Ramos (cell line): ENCODE data around the gene RASEF.

Source experiments
- in situ Hi-C: fragments of 300-500 bp; cut with MboI; formaldehyde crosslinking; loops from one replicate; pipeline ENCODE4 v1.14.3; 2022; ENCODE audit warnings: low sequenced_read_pairs; ENCODE audit not compliant: unreplicated experiment

RASEF gene

DNA sequence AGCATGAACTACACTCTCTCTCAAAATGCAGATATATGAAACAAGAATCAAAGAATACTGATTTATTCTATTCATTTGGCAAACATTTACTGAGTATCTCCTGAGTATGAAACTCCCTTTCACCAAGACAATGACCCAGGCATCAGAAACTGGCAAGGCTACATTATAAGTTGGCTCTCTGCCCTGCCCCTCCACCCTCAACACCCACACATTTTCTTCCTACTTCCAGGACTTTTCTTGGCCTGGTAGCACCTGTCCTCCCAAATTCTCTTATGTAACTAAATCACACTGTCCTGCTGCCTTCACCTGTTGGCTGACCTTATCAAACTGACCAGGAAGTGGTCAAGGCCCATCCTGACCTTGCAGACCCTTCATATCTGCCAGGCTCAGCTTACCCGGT is 3.5 kb downstream of the RASEF start:
- in situ Hi-C loops, result no loop called here

DNA sequence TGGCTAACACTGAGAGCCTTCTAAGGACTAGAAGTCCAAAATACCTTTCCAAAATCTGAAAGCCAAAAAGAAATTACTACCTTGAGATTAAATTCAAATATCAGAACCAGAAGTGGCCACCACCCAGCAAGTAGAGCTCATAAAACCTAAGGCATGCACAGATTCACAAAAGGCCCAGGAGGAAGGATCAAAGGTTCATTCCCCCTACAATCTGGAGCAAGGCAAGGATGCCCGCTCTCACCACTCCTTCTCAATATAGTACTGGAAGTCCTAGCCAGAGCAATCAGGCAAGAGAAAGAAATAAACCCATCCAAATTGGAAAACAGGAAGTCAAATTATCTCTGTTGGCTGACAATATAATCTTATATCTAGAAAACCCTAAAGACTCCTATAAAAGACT is 6.0 kb downstream of the RASEF start:
- in situ Hi-C loops, result no loop called here

DNA sequence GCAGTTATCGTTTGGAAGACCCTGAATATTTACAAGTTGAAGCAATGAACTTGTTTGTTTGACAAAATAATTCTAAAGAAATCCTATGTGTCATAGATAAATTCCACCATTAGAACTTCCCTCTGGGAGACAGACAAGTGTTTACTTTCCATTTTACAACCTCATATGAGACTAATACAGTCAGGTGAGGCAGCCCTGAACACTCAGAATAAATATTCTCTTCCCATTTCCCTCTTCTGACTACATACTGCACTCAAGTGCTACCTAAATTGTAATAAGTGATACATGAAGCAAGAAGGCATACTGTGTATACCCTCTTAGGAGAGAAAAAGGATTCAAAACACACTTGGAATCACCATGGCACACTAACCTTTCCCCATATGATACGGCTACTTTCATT is 6.8 kb downstream of the RASEF start:
- in situ Hi-C loops, result no loop called here

DNA sequence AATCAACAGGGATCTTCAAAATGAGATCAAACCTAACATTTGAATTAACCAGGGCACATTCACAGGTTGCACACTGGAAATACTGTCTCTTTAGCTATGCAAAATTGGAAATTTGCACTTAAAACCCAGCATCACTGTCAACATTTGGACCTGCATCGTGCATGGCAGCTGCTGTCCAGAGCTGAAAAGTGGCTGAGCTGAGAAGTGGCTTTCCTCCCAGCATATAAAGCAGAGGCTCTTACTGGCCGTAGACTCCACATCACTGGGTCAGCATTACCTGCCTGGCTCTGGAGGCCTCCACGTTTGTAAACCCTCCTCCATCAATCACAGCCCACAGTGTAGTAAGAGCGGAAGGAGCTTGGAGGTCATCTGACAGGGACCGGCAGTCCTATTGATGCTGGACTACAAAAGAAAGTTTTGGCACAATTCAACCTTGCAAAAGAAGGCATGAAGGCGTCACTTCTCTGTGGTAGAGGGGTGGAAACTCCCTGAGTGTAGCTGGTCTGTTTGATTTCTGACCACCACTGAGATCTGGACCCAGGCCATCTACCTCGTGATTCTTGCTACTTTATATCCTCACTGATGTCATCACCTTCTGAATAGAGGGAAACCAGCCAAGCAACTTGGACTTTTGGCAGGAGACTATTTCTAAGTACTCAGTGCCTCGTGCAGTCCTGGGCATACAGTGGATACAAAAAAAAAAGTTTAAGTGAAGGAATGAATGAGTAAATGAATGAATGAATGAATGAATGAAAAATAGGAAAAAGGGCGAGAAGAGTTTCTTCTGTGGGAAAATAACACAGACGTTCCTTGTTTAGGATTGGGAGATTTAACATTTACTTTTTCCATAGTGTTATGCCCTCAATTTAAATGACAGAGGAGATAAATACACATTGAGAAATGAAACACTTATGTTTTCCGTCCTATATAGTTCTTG is 14.8 kb downstream of the RASEF start:
- in situ Hi-C loops, result no loop called here

DNA sequence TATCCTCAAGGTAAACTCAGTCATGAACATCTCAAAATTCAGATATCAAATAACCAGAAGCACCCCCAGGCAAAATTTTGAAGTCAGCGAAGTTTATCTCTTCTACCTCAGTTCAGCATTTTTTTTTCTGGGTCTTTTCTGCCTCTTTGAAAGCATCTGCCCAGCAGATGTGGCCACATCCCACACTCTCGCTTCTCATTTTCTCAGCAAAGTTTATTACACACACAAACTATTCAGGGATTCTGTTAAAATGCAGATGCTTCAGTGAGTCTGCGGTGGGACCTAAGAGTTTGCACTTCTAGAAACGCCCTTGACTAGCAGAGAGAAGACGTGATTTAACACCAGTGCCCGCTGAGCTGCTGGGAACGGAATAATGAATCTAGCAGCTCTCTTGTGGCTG is 19.3 kb downstream of the RASEF start:
- in situ Hi-C loops, result no loop called here

DNA sequence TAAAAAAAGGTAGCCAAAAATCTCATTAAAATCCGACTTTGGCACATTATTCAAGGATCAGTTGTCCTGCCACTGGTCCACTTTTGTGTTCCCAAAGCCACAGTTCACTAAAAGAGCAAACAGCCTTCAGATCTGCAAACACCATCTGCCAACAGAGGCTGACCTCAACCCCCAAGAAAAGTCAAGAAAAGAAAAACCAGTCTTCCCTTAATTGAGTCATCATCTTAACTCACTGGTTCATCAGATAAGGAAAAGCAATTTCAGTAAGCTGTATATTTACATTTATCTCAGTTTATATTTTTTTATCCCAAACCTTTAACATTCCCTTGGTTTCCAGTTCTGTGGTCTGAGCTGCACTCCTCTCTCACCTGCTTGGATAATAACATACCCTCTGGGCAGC is 21.2 kb downstream of the RASEF start:
- in situ Hi-C loops, result no loop called here

DNA sequence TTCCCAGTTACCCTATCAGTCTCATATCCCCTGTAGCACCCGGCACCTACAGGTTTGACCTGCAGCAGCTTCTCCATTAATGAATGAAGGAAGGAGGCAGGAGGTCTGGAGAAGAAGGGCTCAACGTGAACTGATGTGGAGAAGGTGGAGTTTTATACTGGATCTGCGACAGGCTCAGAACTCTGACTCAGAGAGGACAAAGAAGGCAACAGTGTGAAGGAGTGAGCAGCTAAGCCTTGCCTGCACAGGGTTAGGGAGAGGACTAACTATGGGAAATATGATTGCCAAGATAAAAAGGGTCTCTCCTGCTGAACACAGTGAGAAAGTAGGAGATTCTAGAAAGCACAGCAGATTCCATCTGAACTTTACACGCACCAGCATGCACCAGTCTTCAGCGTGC is 23.6 kb downstream of the RASEF start:
- in situ Hi-C loops, result no loop called here

DNA sequence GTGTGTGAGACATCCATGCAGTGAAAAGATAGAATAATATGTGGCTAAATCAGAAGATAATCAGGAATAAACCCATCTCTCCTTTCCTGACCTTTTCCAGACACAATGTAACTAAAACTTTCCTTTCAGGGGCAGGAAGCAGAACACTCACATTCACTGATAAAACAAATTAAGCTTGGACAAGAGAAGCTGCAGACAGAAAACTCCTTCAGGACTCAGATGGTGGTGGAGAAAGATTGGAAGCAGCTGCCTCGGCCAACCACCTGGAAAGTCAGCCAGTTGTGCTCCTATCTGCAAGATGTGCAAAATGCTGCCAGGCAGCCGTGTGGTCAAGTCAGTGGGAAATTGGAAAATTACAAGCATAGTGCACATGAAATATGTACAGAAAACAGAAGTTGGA is 26.9 kb downstream of the RASEF start:
- in situ Hi-C loops, result no loop called here

DNA sequence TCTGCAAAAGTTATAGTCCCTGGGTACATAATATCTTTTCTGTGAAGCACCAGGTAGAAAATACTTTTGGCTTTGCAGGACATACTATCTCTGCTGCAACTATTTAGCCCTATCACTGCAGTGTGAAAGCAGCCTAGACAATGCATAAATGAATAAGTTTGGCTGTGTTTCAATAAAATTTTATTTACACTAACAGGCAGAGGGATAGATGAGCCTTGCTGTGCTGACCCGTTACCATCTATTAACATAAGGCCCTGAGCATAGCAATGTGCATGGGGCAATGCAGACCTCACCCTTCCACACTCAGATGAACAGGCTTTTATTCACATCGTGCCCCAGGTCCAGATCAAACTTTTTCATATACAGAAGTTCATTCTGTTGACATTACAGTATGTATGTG is 27.8 kb downstream of the RASEF start:
- in situ Hi-C loops, result no loop called here

DNA sequence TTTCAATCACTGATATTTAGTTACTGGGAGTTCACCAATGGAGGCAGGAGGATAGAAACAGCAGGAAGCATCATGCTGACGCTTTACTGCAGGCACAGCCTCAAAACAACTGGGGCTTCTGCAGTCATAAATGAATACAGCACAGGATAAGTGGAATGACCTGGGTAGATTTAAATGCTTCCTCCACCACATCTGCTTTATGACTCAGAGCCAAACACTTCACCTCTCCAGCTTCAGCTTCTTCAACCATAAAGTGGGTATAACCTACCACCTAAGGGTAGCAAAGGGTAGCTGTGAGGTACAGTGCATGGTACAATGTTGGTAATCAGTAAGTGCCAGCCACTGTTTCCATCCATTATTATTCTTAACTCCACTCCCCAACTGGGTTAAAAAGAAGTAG is 28.4 kb downstream of the RASEF start:
- in situ Hi-C loops, result no loop called here

DNA sequence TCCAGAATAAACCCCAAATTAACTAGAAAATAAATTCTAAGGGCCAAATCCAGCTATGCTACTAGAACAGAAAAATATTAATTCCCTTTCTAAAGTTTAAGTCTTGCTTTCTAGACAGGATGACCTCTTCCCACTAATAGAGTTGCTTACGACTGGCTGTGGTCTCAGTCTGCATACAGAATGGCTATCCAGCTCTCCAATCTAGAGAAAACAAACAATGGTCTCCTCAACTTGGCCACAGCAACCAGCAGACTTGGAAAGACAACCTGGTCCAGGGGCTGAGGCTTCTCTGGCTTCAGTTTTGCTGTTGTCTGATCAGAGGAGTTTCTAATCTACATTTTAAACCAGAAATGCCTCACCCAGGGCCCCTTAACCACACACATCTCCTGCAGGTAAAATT is 28.9 kb downstream of the RASEF start:
- in situ Hi-C loops, result no loop called here

DNA sequence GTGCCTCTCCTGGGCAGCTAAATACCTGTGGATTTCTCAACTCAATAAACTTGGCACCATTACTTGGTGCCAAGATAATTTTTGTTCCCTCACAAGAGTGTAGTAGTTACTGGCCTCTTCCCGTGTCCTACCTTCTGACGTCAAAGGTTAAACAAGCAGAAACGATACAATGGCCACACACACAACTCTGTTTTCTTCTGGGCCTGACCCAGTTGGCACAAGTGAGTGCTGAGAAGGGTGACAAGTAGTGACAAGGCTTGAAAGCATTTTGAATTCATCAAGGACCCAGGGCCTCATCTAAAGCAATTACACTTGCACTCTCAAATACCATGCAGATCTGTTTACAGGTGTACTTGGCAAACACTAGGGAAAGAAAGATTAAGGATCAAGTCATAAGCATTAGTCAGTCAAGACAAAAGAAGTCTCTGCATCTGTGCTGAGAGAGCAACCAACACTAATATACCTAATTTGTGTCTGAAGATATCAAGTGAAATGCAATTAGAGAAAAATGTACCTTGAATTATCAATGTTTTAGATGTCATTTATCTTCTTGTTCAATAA is 30.8 kb downstream of the RASEF start:
- in situ Hi-C loops, result no loop called here

DNA sequence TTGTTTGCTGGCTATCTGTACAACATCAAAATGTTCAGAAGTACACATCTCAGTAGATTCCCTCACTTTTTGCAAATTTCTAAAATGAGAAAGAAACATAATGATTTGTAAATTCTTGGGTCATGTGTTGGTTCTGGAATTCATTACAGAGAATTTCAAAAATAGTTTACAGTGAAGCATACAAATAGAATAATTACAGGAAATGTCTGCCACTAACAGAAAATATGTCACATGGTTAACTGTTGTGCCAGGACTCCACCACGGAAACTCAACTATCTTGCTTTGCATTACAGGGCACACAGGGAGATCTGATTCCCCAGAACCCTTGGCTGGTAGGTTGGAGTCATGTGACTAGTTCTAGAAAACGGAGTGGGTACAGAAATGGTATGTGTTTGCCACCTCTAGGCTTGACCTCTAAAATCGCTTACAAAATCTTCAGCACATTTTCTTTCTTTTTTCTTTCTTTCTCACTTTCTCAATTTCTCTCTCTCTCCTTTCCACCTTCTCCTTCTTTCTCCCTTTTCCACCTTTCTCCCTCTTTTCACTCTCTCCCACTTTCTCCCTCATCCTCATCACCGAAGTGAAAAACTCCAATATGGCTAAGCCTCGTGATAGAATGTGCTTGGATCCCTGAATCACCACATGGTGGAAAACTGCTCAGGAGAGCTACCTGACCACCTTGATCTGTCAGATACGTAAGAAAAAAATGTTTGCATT is 32.4 kb downstream of the RASEF start:
- in situ Hi-C loops, result no loop called here

DNA sequence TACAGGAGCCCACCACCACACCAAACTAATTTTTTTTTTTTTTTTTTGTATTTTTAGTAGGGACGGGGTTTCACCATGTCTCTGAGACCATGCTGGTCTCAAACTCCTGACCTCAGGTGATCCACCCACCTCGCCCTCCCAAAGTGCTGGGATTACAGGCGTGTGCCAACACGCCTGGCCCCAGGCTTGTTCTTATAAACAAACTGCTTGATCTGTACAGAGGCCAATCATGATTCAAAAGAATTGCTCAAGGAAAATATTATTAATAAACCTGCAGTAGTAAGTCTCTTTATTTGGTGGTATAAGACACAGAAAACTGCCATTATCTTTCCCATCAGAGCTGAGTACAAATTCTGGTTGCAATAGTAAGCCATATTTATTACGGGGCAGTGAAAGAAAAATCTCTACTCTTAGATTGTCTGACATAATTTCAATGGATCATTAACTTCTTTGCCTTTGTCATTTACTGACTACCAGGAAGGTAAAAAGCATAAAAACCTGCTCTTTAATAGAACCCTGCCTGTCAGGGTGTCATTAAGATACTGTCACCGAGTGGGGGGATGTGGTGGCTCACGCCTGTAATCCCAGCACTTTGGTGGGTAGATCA is 33.3 kb downstream of the RASEF start:
- in situ Hi-C loops, result no loop called here

DNA sequence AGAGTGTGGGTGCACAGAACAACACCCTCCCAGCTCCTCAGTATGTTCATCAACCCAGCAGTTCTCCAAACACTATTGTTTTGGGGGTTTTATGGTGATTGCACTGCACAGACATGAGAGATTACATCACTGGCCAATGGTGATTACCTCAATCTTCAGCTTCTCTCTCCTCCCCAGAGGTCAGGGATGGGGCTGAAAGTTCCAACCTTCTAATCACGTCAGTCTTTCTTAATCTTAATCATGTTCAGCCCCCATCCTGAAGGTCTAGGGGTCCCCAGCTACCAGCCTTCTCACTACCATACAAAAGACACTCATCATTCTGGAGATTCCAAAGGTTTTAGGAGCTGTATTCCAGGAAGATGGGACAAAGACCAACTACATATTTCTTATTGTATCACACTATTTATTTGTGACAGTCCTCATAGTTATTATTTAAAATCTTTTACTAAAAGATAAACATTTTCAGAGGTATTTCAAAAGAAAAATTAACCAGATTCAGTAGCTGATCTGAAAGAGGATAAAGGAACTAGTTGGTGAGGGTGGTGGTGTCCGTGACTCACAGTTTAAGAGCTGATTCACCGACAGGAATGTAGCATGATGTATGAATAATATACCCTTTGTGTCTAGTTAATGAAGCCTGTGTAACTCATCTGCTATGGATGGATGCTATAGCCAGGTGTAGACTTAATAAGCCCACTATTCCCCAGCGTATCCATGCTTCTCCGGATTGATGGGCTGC is 35.6 kb downstream of the RASEF start:
- in situ Hi-C loops, result no loop called here

DNA sequence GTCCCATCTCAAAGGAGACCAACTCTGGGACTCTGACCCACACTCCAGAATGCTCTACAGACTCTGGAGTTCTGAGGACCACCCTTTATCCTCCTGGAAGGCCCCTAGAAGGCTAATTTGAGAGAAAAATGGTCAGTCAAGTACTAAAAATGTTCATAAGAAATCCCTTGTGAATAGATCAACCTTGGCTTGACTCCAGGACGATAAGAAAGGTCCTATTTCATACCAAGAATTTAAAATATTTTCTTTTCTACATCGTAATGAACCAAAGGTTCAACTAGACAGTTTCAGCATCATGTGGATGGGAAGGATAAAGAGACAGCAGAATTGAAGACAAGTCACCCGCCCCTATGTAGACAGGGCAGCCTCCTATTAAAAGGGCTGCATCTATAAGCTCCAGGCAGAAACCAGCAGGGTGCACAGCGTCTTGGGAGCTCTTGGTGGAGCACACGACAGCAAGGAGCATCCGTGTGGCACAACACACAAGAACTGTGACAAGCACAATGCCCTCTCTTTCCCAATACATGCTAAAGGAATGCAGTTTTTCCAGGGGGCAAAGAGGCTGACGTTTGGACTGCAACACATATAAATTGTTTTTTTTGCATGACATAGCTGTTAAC is 38.3 kb downstream of the RASEF start:
- in situ Hi-C loops, result no loop called here

DNA sequence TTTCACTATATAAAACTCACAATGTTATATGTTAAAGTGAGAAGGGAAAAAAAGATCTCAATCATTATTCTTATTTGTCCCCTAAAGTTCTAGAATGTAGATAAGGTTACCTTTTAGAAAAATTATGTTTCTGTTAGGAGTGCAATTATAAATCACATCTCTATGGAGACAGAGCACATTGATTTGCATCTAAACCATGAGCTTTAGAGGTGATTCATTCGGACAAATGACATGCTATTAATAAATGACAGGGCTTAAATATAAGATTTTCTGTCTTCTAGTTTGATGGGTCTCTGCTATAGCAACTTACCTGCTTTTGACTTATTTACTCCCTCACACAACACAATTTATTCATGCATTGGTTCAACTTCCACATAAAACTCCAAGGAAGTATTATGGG is 39.8 kb downstream of the RASEF start:
- in situ Hi-C loops, result no loop called here

DNA sequence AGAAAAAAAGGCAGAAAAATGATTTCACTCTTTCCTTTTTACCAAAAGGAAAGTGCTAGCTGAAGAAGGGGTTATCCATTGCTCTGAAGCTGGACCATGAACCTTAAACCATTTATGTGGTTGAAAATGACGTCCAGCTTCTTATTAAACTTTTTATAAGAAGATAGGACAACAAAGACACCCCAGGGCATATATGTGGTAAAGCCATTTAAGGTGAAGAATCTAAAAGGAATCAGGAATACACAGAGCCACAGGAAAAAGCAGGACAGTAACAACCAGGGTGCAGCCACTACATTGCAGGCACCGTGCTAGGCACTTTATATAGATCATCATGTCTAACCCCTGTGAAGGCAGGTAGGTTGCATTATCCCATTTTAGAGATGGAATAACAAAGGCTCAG is 42.1 kb downstream of the RASEF start:
- in situ Hi-C loops, result no loop called here

DNA sequence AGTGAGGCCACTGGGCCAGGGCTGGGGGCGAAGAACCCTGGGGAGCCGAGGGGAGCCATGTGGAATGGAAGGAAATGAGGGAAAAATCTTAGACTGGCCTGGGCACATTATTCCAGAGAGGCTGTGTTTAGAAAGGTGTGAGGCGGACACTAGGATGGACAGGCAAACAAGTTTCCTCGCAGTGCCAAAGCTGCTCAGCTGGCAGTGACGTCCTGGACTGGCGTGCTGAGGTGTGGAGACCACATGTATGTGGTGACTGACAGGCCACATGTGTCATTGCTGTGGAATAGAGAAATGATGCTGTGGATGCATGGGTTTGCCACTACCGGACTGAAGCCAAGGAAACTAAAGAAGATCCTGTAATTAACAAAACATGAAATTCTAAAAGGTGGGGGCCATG is 42.6 kb downstream of the RASEF start:
- in situ Hi-C loops, result no loop called here

DNA sequence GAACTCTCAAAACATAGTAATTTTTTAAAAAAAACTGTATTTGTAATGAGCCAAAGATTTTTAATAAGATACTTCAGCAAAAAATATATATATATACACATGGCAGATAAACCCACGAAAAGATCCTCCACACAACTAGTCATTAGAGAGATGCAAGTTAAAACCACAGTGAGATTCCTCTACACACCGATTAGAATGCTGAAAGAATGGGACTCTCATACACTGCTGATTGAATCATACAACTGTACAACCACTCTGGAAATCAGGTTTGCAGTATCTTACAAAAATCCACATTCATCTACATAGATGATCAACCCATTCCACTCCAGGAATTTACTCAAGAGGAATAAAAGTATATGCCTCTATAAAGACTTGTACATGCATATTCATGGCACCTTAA is 43.7 kb downstream of the RASEF start:
- in situ Hi-C loops, result no loop called here
